Right hindlimb (tissue), 1 donor: ENCODE measurements around the gene GABRR3.

ENCODE experiments used
- DNase-seq: peaks from one replicate; pipeline ENCODE4 v3.0.0-alpha.2; 2018

GABRR3 gene

GRCh38 chr3:97954228-97954827, 80.8 kb downstream of the GABRR3 start:
- DNase-seq = no peak

GRCh38 chr3:97952872-97953271, 82.2 kb downstream of the GABRR3 start:
- no peak for DNase-seq

- no peak for DNase-seq
These were observed 82.8 kb downstream of the GABRR3 start for GRCh38 chr3:97952280-97952679.

- no peak for DNase-seq
These were observed 84.8 kb downstream of the GABRR3 start for GRCh38 chr3:97950360-97950759.

GRCh38 chr3:97949743-97950142, 85.4 kb downstream of the GABRR3 start:
- no peak for DNase-seq

GRCh38 chr3:97949110-97949485, 86.0 kb downstream of the GABRR3 start:
- no peak for DNase-seq

- DNase-seq = no peak
These were observed 86.6 kb downstream of the GABRR3 start for GRCh38 chr3:97948351-97949109.

- no peak for DNase-seq
These were observed 92.1 kb downstream of the GABRR3 start for GRCh38 chr3:97942801-97943546.

GRCh38 chr3:97940034-97940433, 95.1 kb downstream of the GABRR3 start:
- DNase-seq = no peak

- DNase-seq = no peak
These were observed 95.7 kb downstream of the GABRR3 start for GRCh38 chr3:97939401-97939800.

- DNase-seq = no peak
These were observed 96.7 kb downstream of the GABRR3 start for GRCh38 chr3:97938444-97938843.

- DNase-seq = no peak
These were observed 97.9 kb downstream of the GABRR3 start for GRCh38 chr3:97937205-97937604.

- DNase-seq = no peak
These were observed 99.3 kb downstream of the GABRR3 start for GRCh38 chr3:97935842-97936241.
